OCI-LY1 (cell line): ENCODE measurements around the gene CAV1.

Source experiments
- EZH2 ChIP-seq: fragments of 200-600 bp; sonication (generic), shearing (Covaris generic); IDR thresholded peaks from 2 replicates; pipeline ENCODE4 v1.8.0; 2017; ENCODE audit warnings: borderline replicate concordance, mixed run types, mild to moderate bottlenecking, antibody characterized with exemption, low read length, moderate library complexity, mixed read lengths
- TF ChIP-seq, protein P1 (sequence below): fragments of 200-600 bp; sonication (generic), shearing (Covaris generic); IDR thresholded peaks from 2 replicates; pipeline ENCODE4 v1.5.1; 2017; ENCODE audit warnings: mild to moderate bottlenecking, antibody characterized with exemption, low read length, moderate library complexity, mixed read lengths

DNA sequence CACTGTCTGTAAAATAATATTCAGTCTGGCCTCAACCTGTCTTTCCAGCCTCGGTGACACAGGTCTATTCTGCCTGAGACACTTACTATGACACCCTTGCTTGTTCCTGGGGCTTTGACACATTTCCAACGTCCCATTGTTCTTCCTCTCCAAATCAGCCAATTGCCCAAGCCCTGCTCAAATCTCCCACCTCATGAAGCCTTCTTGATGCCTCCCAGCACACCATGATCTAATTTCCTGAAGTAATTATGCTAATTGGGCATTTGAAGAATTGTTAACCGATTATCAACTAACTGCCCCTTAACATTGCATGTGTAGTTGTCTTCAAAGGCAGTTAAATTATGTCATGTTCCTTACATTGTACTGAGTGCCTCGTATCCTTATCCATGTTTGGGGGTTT is 33.1 kb downstream of the CAV1 start:
- TF ChIP-seq, protein P1, sequence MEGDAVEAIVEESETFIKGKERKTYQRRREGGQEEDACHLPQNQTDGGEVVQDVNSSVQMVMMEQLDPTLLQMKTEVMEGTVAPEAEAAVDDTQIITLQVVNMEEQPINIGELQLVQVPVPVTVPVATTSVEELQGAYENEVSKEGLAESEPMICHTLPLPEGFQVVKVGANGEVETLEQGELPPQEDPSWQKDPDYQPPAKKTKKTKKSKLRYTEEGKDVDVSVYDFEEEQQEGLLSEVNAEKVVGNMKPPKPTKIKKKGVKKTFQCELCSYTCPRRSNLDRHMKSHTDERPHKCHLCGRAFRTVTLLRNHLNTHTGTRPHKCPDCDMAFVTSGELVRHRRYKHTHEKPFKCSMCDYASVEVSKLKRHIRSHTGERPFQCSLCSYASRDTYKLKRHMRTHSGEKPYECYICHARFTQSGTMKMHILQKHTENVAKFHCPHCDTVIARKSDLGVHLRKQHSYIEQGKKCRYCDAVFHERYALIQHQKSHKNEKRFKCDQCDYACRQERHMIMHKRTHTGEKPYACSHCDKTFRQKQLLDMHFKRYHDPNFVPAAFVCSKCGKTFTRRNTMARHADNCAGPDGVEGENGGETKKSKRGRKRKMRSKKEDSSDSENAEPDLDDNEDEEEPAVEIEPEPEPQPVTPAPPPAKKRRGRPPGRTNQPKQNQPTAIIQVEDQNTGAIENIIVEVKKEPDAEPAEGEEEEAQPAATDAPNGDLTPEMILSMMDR, result no peak
- no peak for TF ChIP-seq EZH2
